ENCODE data around the gene PTTG1.

GRCh38 chr5:160419458-160420330, 2.0 kb upstream of the PTTG1 start:
- TF ChIP-seq EZH2 (IDR thresholded peaks at IDR 0.05; ENCODE audit: low read length, missing control alignments) (no peak), CTCF (conservative IDR thresholded peaks at IDR 0.05 in 1 of 2, IDR thresholded peaks at IDR 0.05 in 1 of 2; ENCODE audit: low read depth in 1 of 2, low read length in 2 of 2) (no peak)

Measured in fibroblast of lung (primary cell).